NCI-H2107 (cell line): Measurements from ENCODE around the gene RAB5A.
"Not testable (repeated sequence)": the region's sequence is repeated elsewhere in the genome, so short reads cannot be mapped to it uniquely, and the experiment has no call there.

Source experiments
- DNase-seq: peaks from one replicate; lab custom pipeline; 2025; lab: John Stamatoyannopoulos, UW

RAB5A gene

DNA sequence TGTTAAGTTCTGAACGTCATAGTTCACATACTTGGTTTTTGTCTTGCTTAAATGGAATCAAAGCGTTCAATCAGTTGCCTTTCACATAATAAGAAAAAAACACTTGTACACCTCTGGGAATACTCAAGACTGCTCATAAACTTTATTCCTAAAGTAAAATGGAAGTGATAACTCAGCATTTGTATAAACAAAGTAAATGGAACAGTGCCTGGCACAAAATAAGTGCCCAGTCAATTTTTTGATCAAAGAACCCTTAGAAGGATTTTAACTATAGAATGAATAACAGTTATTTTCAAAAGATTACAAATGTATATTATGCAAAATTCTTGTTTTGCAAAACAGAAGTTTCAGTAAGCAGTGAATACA, 1.3 kb downstream of the RAB5A start:
- no peak for DNase-seq

DNA sequence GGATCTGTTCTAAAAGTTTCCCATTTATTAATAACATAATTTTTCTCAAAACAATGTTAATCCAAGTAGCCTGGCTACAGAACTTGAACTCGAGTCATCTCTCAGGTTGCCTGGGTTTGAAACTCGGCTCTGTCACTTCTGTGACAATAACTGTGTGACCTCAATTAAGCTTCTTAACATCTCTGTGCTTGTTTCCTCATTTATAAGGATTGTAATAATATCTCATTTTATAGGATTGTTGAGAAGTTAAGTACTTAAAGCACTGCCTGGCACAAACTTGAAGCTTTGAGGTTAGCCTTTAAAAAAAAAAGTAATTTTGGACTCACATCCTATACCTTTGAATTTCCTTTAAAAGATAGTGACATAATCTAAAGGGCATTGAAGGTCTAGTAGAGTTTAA, 3.4 kb downstream of the RAB5A start:
- no peak for DNase-seq

DNA sequence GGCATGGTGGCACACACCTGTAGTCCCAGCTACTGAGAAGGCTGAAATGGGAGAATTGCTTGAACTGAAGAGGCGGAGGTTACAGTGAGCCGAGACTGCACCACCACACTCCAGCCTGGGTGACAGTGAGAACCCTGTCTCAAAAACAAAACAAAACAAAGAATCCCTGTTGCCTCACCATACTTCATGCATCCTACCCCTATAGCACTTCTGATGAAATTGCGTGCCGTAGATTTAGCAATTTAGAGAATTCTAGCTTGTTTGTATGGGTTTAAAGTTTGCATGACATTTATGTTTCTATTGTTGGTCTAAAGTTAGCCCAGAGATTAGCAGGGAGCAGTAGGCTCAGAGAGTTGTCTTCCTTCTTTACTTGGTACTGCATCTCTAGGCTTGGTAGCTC, 7.8 kb downstream of the RAB5A start:
- no peak for DNase-seq

DNA sequence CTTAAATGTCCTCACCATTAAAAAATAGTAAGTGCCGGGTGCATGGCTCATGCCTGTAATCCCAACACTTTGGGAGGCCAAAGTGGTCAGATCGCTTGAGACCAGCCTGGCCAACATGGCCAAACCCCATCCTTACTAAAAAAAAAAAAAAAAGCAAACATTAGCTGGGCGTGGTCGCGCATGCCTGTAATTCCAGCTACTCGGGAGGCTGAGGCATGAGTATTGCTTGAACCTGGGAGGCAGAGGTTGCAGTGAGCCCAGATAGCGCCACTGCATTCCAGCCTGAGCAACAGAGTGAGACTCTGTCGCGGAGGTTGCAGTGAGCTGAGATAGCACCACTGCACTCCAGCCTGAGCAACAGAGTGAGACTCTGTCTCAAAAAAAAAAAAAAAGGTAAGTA, 10.5 kb downstream of the RAB5A start:
- DNase-seq, result not testable (repeated sequence)

DNA sequence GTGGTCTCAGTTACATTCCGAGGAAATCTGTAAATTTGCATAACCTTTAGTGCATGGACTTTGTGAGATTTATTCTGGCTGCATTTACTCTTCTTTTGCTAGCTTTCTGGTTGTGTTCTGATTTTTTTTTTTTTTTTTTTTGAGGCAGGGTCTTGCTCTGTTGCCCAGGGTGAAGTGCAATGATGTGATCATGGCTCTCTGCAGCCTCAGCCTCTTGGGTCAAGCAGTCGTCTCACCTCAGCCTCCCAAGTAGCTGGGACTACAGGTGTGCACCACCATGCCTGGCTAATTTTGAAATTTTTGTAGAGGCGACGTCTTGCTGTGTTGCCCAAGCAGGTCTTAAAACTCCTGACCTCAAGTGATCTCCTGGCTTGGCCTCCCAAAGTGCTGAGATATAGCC, 12.6 kb downstream of the RAB5A start:
- DNase-seq, result no peak

DNA sequence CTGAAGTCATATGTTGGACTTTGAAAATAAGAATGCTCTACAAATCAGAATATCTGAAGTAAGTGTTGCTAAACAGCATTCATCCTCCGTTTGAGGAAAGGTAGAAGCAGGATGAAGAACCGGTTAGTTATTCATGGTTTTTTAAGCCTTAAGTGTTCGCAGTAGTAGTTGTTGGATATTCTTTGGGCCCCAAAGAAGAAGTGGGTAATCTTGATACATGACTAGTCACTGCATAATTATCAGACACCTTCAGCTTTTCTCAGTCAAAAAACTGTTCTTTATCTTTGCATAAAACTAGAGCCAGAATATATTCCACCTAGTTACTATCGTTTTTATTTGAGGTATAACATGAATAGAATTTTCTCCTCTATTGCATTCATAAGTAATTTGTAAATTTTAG, 13.8 kb downstream of the RAB5A start:
- DNase-seq, result no peak

DNA sequence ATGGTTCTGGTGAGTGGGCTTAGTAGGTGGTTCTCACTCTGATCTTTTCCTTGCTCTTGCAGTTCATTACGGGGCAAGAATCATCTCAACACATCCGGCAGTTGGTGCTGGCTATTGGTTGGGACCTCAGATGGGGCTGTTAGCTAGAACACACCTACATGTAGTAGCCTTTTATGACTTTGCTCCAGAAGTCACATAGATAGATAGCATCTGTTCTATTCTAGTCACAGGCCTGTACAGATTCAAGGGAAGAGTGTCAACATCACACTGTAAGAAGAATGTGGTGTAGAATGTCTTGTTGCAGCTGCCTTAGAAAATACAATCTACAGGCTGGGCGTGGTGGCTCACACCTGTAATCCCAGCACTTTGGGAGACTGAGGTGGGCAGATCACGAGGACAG, 15.1 kb downstream of the RAB5A start:
- DNase-seq, result no peak

DNA sequence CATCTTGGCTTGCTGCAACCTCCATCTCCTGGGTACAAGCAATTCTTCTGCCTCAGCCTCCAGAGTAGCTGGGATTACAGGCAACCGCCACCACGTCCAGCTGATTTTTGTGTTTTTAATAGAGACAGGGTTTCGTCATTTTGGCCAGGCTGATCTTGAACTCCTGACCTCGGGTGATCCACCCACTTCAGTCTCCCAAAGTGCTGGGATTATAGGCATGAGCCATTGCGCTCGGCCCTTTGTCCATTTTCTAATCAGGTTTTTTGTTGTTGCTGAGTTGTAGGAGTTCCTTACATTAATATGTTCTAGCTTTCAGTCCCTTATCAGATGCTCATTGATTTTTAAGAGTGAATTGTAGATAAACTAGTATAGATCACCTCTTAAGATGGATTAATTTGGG, 20.3 kb downstream of the RAB5A start:
- no peak for DNase-seq

DNA sequence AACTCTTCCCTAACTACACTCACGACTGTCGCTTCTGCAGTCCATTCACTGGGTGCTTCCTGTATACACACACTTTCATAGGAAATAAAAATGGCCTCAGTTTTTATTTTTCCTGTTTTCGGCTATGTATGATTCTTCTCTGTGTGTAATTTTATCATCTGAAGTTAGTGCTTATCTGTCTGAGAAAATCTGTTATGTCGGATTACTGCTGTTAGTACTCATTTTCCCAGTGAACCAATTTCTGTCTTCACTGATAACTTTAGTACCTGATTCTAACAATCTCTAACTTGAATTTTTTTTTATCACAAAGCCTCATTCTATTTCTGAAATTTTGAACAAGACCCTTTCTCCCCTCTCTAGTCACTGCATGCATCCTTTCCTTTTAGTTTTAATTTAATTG, 20.9 kb downstream of the RAB5A start:
- DNase-seq, result no peak

DNA sequence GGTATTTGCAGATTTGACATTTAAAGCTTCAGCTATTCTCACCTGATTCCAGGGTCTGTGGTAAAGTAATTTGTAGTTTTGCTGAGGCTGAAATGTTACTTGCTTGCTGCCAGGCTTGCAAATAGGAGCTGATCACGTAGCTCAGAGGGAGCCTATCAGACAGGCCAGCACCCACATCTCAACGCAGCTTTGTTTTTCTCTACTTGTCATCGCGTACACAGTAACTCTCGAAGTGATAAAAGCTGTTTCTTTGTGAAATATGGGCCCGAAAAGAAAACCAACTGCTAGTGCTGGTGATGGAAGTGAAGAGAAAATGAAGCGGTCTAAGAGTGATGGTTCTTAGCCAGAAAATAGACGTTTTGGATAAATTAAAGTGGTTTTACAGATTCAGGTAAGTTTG, 23.4 kb downstream of the RAB5A start:
- no peak for DNase-seq

DNA sequence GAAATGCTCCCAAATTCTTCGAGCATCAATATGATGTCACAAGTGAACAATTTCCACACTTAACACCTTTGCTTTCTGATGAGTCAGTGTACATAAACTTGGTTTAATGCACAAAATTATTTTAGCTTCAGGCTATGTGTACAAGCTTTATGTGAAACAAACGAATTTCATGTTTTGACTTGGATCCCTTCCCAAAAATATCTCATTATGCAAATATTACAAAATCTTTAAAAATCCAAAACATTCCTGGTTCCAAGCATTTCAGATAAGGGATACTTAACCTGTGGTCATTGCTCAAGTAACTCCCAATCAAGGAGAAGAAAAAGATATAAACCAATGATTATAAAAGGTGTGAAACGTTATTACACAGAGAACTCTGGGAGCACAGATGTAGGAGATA, 25.2 kb downstream of the RAB5A start:
- DNase-seq, result no peak

DNA sequence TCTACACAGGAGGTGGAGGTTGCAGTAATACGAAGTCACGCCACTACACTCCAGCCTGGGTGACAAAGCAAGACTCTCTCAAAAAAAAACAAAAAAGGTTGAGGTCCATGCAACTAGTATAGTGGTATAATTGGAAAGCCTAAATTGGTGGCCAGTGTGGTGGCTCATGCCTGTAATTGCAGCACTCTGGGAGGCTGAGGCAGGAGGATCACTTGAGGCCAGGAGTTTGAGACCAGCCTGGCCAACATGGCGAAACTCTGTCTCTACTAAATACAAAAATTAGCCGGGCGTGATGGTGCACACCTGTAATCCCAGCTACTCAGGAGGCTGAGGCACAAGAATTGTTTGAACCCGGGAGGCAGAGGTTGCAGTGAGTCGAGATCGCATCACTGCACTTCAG, 42.0 kb downstream of the RAB5A start:
- DNase-seq, result not testable (repeated sequence)

DNA sequence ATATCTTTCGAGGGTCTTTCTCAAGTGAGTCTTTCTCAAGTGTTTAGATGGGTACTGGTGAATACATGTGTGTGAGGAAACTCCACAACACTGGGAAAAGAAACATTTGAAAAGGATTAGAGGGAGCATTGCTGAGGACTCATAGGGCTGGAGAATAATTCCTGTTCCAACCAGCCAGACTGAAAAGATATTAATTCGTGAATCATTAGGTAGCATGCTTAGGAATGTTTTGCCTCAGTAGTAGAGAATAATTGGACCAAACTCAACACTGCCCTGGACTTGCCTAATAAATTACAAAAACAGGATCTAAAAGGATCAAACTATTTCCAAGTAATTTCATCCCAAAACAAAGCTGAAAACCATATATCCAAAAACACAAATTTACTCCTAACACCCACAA, 47.9 kb downstream of the RAB5A start:
- no peak for DNase-seq

DNA sequence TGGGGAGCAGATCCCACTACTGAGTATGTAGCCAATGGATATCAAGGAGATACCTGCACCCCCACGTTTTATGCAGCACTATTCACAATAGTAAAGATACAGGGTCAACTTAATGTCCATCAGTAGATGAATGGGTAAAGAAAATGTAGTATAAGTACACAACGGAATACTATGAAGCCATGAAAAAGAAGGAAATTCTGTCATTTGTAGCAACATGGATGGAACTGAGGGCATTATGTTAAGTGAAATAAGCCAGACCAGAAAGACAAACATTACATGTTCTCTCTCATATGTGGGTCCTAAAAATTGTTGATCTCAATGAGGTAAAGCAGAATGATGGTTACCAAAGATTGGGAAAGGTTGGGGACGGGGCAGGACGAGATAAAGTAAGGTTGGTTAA, 50.6 kb downstream of the RAB5A start:
- no peak for DNase-seq

DNA sequence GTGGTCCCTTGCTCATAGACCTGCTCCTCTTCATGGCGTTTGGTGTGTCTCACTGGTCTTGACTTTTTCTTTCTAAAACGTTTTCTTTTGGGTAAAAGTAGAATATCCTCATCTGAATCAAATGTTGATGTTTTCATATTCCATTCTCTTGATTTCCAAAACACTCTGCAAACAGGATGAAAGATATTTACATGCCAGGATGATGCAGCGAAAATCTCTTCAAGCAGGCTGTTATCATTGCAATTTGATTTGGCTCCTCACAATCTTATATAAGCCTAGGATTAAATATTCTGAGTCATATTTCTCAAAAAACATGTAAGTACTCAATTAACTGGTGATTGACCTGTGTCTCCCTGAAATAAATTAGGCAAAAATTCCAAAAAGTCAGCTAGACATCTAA, 55.0 kb downstream of the RAB5A start:
- DNase-seq, result no peak

DNA sequence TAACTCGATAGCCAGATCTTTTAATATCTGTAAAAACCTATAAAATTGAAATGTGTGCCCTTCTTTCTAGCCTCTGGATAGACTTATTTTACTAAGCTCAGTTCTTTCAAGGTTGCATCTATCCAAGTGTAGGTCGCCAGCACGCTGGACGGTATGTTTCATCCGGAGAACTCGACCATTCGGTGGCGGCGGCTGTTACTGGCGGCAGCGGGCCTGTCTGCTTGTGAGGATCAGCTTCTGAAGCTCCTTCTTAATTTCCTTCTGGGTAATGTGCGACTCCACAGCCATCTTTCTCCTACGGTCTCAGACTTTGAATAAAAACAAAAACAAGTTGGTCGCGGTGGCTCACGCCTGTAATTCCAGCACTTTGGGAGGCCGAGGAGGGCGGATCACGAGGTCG, 61.1 kb downstream of the RAB5A start:
- no peak for DNase-seq

DNA sequence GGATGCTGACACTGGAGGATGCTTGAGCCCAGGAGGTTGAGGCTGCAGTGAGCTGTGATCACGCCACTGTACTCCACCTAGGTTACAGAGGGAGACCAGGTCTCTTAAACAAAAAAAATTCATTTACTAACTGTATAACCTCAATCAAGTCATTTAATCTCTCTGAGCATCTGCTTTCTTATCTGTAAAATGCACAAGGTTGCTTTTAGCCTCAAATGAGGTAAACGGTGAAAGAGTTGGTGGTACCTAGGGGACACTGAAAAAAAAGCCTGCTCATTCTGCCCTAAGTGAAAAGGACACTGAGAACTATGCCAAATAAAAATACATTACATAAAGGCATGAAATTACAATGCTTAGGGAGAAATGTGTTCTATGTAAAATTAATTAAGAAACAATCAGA, 61.7 kb downstream of the RAB5A start:
- no peak for DNase-seq

DNA sequence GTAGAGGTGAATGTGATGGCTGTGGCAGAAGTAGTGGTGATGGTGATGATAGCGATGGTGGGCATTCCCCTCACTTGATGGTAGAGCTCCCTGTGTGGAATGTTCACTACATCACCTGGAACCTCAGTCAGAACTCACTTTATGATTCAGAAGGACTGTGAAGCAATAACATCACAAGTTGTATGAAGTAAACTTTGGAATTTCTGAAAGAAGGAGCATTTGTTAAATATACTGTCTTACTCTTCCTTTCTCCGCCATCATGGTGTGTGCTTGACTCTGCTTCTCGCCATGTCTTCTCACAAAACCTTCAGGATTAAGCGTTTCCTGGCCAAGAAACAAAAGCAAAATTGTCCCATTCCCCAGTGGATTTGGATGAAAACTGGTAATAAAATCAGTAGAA, 65.3 kb downstream of the RAB5A start, which contains the start of gene PP2D1:
Gene PP2D1 (minus strand): TSS at position 101 of the 400 bp plus-strand sequence. CDS start 192 bp downstream, outside the sequence.
- DNase-seq, result no peak

DNA sequence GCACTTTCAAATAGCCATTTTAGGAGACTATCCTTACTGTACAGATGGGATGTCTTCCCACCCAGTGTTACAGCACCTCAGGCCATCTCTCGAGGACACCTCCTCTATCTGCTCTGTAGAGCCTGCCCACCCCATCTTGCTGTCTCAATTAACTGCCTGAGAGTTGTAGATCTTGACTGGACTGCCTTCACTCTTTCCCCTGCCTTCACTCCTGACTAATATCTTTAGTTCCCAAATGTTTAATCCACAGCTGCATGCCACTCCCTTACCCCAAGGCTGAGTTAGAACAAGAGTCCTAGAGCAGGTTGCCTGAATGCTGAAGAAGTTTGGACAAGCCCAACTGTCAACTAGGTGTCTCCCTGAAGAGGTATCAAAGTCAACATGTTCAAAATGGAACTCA, 66.5 kb downstream of the RAB5A start:
- DNase-seq, result no peak

DNA sequence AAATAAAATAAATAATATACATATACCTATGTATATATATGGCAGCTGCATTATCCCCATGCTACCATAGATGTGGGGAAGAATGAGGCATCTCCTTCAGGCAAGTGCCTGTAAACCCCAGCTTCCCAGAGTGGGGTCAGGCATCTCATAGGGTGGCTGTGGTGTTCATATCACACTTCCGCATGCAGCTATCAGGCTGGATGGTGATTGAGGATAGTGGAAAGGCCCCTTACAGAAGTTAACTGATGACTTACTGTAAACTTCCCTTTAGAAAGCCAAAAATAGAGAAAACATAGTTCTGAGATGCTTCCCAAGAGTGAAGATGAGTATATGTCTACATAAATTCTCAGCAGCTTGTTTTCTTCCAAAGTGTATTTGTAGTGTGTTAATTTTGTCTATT, 68.6 kb downstream of the RAB5A start:
- DNase-seq, result no peak

DNA sequence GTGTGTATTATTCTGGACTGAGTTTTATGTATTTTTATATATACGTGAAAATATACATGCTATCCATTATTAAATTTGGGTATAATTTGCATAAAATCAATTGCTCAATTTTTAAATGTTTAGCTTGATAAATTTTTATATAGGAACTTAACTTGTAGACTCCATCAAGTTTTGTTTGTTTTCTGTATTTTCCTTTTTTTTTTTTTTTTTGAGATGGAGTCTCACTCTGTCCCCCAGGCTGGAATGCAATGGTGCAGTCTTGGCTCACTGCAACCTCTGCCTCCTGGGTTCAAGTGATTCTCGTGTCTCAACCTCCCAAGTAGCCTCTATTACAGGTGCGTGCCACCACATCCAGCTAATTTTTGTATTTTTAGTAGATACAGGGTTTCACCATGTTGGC, 69.2 kb downstream of the RAB5A start:
- not testable (repeated sequence) for DNase-seq

DNA sequence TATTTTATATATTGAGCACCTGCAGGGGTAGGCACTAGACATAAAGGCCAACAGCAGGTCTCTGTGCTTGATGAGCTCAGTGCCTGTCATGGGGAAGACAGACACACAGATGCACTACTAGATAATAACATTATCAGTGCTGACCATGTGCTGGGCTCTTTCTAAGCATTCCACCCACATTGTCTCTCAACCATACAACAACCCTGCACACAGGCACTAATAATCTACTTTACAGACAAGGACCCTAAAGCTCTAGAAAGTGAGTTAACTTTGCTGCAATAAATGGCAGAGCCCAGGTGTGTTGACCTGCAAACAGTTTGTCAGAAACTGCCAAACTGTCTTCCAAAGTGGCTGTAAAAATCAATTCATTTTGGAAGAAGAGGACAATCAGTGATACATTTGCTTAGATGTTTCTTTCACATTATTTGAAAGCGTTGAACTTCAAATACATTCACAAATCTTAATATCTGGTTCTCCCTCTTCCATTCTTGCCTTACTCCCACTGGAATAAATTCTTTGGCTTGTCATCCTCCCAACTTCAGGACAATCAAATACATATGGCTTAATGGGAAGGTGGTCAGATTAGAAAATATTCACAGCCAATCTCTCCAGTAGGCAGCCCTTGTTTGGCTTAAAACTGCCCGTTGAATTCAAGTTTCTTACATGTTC, 76.2 kb downstream of the RAB5A start:
- DNase-seq, result no peak

DNA sequence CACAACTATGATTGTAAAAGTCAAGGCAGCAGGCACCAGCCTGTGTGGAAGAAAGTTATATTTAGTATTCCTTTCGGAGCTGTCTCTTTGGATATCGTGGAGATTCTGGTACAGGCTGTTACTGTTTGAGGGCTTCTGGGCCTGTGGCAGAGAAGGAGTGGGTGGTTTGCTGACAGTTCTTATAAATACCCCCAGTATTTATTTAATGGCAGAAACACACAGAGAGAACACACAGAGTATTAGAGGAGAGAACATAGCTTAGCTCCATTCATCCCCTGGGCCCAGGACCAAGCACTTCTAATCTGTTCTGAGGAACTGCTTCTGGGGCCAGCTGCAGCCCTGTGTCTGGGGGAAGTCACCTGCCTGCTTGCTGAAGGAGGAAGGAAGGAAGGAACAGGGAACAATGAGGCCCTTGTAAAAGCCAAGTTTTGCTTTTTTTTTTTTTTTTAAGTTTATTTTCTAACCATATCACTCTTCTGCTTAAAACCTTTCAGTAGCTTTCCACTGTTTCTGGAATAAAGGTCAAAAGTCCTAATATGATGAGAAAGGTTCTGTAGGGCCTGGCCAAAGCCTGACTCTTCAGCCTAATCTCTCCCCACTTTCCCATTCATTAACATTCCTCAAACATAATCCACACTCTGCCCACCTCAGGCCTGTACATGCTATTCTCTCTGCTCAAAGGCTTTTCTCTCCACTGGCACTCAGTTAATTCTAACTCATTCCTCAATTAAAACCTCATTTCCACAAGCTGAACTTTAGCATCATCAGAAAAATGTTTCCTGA, 76.9 kb downstream of the RAB5A start:
- DNase-seq, result no peak

DNA sequence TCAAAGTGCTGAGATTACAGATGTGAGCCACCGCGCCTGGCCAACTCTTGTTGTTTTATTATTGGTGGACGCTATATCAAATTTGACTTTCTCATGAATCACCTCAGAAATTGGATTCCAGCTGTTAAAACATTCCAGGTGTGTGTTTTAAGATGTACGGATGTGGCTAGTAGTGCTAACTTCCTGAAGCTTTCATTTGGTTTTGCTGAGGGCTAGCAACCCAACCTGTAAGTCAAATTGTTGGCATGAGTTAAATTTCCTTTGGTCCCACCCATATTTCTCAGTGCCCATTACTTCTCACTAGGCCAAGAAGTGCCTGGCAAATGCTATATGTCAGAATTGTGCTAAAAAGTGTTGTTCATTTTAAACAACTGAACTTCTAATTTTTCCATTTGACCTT, 80.2 kb downstream of the RAB5A start:
- no peak for DNase-seq
